CD14-positive monocyte (primary cell): ENCODE data around the gene ULBP2. TPM values are rescaled to one million over a fixed set of nuclear protein-coding genes. Genes with fewer than 3 reads are reported as not detected.
A peak's percentile ranks its signal among the peaks of the same experiment; 100 is the strongest.
"Not testable (repeated sequence)": the region's sequence is repeated elsewhere in the genome, so short reads cannot be mapped to it uniquely, and the experiment has no call there.

Experiments used
- DNase-seq, 3 donors: peaks; one replicate each; pipeline ENCODE4 v3.0.0-alpha.2; 2011 to 2022
- H2AFZ ChIP-seq: 2 replicates; pipeline ENCODE4 v1.6.0; 2012; ENCODE audit warnings: mild to moderate bottlenecking, low read depth, low read length, inconsistent platforms; ENCODE audit not compliant: insufficient read depth, poor library complexity, severe bottlenecking
- H3K27ac ChIP-seq, 2 donors: 1 replicate in 1 of 2; 2 replicates in 1 of 2; pipeline ENCODE4 v1.5.1; 2012 to 2013; ENCODE audit warnings: low read length in 2 of 2, control low read depth in 1 of 2, inconsistent platforms in 1 of 2, low read depth in 1 of 2, mild to moderate bottlenecking in 1 of 2
- H3K27me3 ChIP-seq, 2 donors: one replicate each; pipeline versions ENCODE4 v1.6.0 to v1.6.1; 2011 to 2013; ENCODE audit warnings: low read length in 2 of 2; ENCODE audit not compliant: control insufficient read depth in 2 of 2, insufficient read depth in 2 of 2
- H3K36me3 ChIP-seq, 2 donors: replicated peaks in 1 of 2; 1 replicate in 1 of 2; 2 replicates in 1 of 2; pipeline versions ENCODE4 v1.5.1 to v1.6.1; 2012 to 2013; ENCODE audit warnings: low read length in 2 of 2, control low read depth in 1 of 2, inconsistent platforms in 1 of 2, mild to moderate bottlenecking in 1 of 2; ENCODE audit not compliant: insufficient read depth in 2 of 2, control insufficient read depth in 1 of 2
- H3K4me1 ChIP-seq, 2 donors: 1 replicate in 1 of 2; 2 replicates in 1 of 2; pipeline versions ENCODE4 v1.5.1 to v1.6.1; 2012 to 2013; ENCODE audit warnings: low read length in 2 of 2, control low read depth in 1 of 2, inconsistent platforms in 1 of 2, mild to moderate bottlenecking in 1 of 2, moderate library complexity in 1 of 2; ENCODE audit not compliant: insufficient read depth in 2 of 2, control insufficient read depth in 1 of 2
- H3K4me2 ChIP-seq: replicated peaks from 2 replicates; pipeline ENCODE3; 2012; ENCODE audit warnings: low read length, moderate library complexity, mild to moderate bottlenecking; ENCODE audit not compliant: poor library complexity, severe bottlenecking; ENCODE audit errors: extremely low read depth
- H3K4me3 ChIP-seq, 3 experiments: fragments of 200-600 bp in 1 of 3; sonication (generic) in 1 of 3; replicated peaks in 1 of 3; 1 replicate in 2 of 3; 2 replicates in 1 of 3; pipeline ENCODE4 v1.5.1; 2011 to 2013; ENCODE audit warnings: low read length in 3 of 3, mild to moderate bottlenecking in 3 of 3, control low read depth in 2 of 3, low read depth in 2 of 3, inconsistent platforms in 1 of 3, moderate library complexity in 1 of 3
- H3K79me2 ChIP-seq: 2 replicates; pipeline ENCODE4 v1.6.0; 2012; ENCODE audit warnings: mild to moderate bottlenecking, control low read depth, inconsistent platforms, low read length, moderate library complexity; ENCODE audit not compliant: insufficient read depth
- H3K9ac ChIP-seq: 2 replicates; pipeline ENCODE4 v1.6.0; 2017; ENCODE audit warnings: low read length, mild to moderate bottlenecking; ENCODE audit not compliant: insufficient read depth, poor library complexity, severe bottlenecking
- H3K9me3 ChIP-seq, 2 donors: replicated peaks in 1 of 2; 1 replicate in 1 of 2; 2 replicates in 1 of 2; pipeline versions ENCODE4 v1.5.1 to v1.6.1; 2012 to 2013; ENCODE audit warnings: low read length in 2 of 2, control low read depth in 1 of 2; ENCODE audit not compliant: control insufficient read depth in 1 of 2, insufficient read depth in 1 of 2
- H4K20me1 ChIP-seq: 2 replicates; pipeline ENCODE4 v1.6.0; 2012; ENCODE audit warnings: mild to moderate bottlenecking, low read length, control low read depth, moderate library complexity; ENCODE audit not compliant: insufficient read depth
- H3K27ac Mint-ChIP-seq, 7 donors: one replicate each; pipeline ENCODE4 v1.8.0; 2020; ENCODE audit warnings: mild to moderate bottlenecking in 7 of 7, mixed read lengths in 7 of 7, moderate library complexity in 6 of 7, inconsistent platforms in 2 of 7
- H3K27me3 Mint-ChIP-seq, 3 donors: one replicate each; pipeline ENCODE4 v1.8.0; 2021 to 2022; ENCODE audit warnings: low read depth in 3 of 3, mild to moderate bottlenecking in 3 of 3, mixed read lengths in 3 of 3, moderate library complexity in 3 of 3, inconsistent platforms in 1 of 3
- H3K36me3 Mint-ChIP-seq, 2 donors: one replicate each; pipeline ENCODE4 v1.8.0; 2020; ENCODE audit warnings: mixed read lengths in 2 of 2, inconsistent platforms in 1 of 2, mild to moderate bottlenecking in 1 of 2
- H3K4me1 Mint-ChIP-seq: one replicate; pipeline ENCODE4 v1.8.0; 2020; ENCODE audit warnings: mild to moderate bottlenecking, mixed read lengths
- H3K4me3 Mint-ChIP-seq, 2 donors: one replicate each; pipeline ENCODE4 v1.8.0; 2020; ENCODE audit warnings: mild to moderate bottlenecking in 2 of 2, mixed read lengths in 2 of 2, moderate library complexity in 1 of 2
- H3K9me3 Mint-ChIP-seq, 7 donors: one replicate each; pipeline ENCODE4 v1.8.0; 2020 to 2022; ENCODE audit warnings: mixed read lengths in 7 of 7, mild to moderate bottlenecking in 6 of 7, moderate library complexity in 6 of 7, inconsistent platforms in 2 of 7
- CTCF ChIP-seq: fragments of 200-600 bp; IDR thresholded peaks from one replicate; pipeline ENCODE4 v1.8.0; 2022; ENCODE audit warnings: antibody characterized with exemption, mild to moderate bottlenecking
- WGBS: methylation state at CpG from one replicate; pipeline ENCODE4 v1.1.5; 2013; ENCODE audit warnings: missing lambda C conversion rate; ENCODE audit not compliant: insufficient coverage; 5-methylcytosine and 5-hydroxymethylcytosine counted together
- intact Hi-C, 2 donors: fragments of 100-400 bp; cut with micrococcal nuclease; formaldehyde crosslinking; loops; one replicate each; pipeline versions ENCODE4 v1.15.0 to v1.15.1; 2023
- polyA plus RNA-seq, 3 donors: library from polyadenylated mRNA; depleted of rRNA in 1 of 3; unstranded in 2 of 3; stranded (reverse) in 1 of 3; fragments of 300-500 nt in 2 of 3; fragments of >200 nt in 1 of 3; fragmentation: Illumina TruSeq in 2 of 3; gene quantifications; 1 replicate in 2 of 3; 2 replicates in 1 of 3; pipeline ENCODE4 v1.2.3, GENCODE V29; 2012 to 2021

The ULBP2 gene
- polyA plus RNA-seq, 3 donors: 0.31 to 0.49 TPM; not detected in 1

- peak overlapping the region; percentile 42 for H3K9ac ChIP-seq
- peaks cover 87 to 97% (median 93%) of the 10 kb centered on the region in 3 donors for H3K27me3 Mint-ChIP-seq
- DNase-seq: peak in 1 of 3 donors; percentile 3
- intact Hi-C loops: loop anchor here in 1 of 2 donors (10.0 kb wide), 2 partner anchors 393 to 877 kb away; partner anchors contain the start of gene PPIL4
- peak overlapping the region; percentile 74 to 98 for H3K4me3 Mint-ChIP-seq
- H3K4me2 ChIP-seq: peak overlapping the region; percentile 76
- peak overlapping the region; percentile 72 for H2AFZ ChIP-seq
- not testable (repeated sequence) for H4K20me1 ChIP-seq, H3K79me2 ChIP-seq, H3K36me3 ChIP-seq
- H3K9me3 Mint-ChIP-seq: peaks cover 4 to 33% (median 21%) of the 10 kb centered on the region in 7 donors
- peaks cover 12 to 13% of the 10 kb centered on the region in 2 donors for H3K36me3 Mint-ChIP-seq
- peak overlapping the region in 1 of 2 donors; percentile 56 for H3K27ac ChIP-seq
- H3K4me3 ChIP-seq: peak overlapping the region in 2 of 3 experiments; percentile 24 to 71
- H3K4me1 ChIP-seq: peaks cover 28 to 31% of the 10 kb centered on the region in 2 donors
- peaks cover 70 to 97% of the 10 kb centered on the region in 2 donors for H3K27me3 ChIP-seq
- H3K27ac Mint-ChIP-seq: peak overlapping the region in 1 of 7 donors; percentile 63
- WGBS: 4% methylated on average over 14 of the region's 20 CpGs
- peak; percentile 38 for TF ChIP-seq CTCF
- peaks cover 3 to 20% of the 10 kb centered on the region in 2 donors for H3K9me3 ChIP-seq
- peaks cover 31% of the 10 kb centered on the region for H3K4me1 Mint-ChIP-seq
Observed at GRCh38 chr6:149938013-149938570, 3.7 kb upstream of the ULBP2 start.

- H3K27me3 ChIP-seq: peaks cover 65 to 96% of the 10 kb centered on the region in 2 donors
- H3K9ac ChIP-seq: peak overlapping the region; percentile 42
- no peaks in the 10 kb centered on the region for H4K20me1 ChIP-seq
- H3K4me3 ChIP-seq: peak overlapping the region; percentile 17 to 71 (median 24)
- H3K4me2 ChIP-seq: peak overlapping the region; percentile 76
- peaks cover 28 to 31% of the 10 kb centered on the region in 2 donors for H3K4me1 ChIP-seq
- peak overlapping the region in 6 of 7 donors; percentile 44 to 85 (median 62) for H3K27ac Mint-ChIP-seq
- peaks cover 84 to 97% (median 91%) of the 10 kb centered on the region in 3 donors for H3K27me3 Mint-ChIP-seq
- peaks cover 12 to 13% of the 10 kb centered on the region in 2 donors for H3K36me3 Mint-ChIP-seq
- peak overlapping the region in 1 of 2 donors; percentile 56 for H3K27ac ChIP-seq
- peaks cover 31% of the 10 kb centered on the region for H3K4me1 Mint-ChIP-seq
- peak in 2 of 3 donors; percentile 39 to 76 for DNase-seq
- H3K36me3 ChIP-seq: no peaks in the 10 kb centered on the region
- peaks cover 3 to 20% of the 10 kb centered on the region in 2 donors for H3K9me3 ChIP-seq
- peak overlapping the region; percentile 74 to 98 for H3K4me3 Mint-ChIP-seq
- intact Hi-C loops: loop anchor here in 1 of 2 donors (10.0 kb wide), 2 partner anchors 394 to 876 kb away; partner anchors contain the start of gene PPIL4
- H2AFZ ChIP-seq: peak overlapping the region; percentile 72
- 2% methylated on average over 44 of the region's 58 CpGs for WGBS
- H3K79me2 ChIP-seq: no peaks in the 10 kb centered on the region
- peaks cover 4 to 33% (median 21%) of the 10 kb centered on the region in 7 donors for H3K9me3 Mint-ChIP-seq
- no peak for TF ChIP-seq CTCF
Observed at GRCh38 chr6:149938571-149939355, 3.1 kb upstream of the ULBP2 start.
